BLaER1 treated with 17β-estradiol and CSF1 and Interleukin-3, amounts not matched to agents 10 nM and 100 nM (cell line): ENCODE measurements around the gene SLC25A23.

ENCODE experiments used
- H3K27ac ChIP-seq, 11 experiments: shearing (Covaris generic); formaldehyde crosslinking; 2 replicates each; pipeline ENCODE4 v1.8.1; 2022
- H3K27me3 ChIP-seq, 11 experiments: shearing (Covaris generic); formaldehyde crosslinking; 2 replicates each; pipeline ENCODE4 v1.8.1; 2022
- H3K36me3 ChIP-seq, 11 experiments: shearing (Covaris generic); formaldehyde crosslinking; 2 replicates each; pipeline ENCODE4 v1.8.1; 2022
- H3K4me1 ChIP-seq, 10 experiments: shearing (Covaris generic); formaldehyde crosslinking; 2 replicates each; pipeline ENCODE4 v1.8.1; 2022
- H3K4me2 ChIP-seq, 11 experiments: shearing (Covaris generic); formaldehyde crosslinking; 2 replicates each; pipeline ENCODE4 v1.8.1; 2022
- H3K4me3 ChIP-seq, 10 experiments: shearing (Covaris generic); formaldehyde crosslinking; 2 replicates each; pipeline ENCODE4 v1.8.1; 2022
- H3K9ac ChIP-seq, 11 experiments: shearing (Covaris generic); formaldehyde crosslinking; 2 replicates each; pipeline ENCODE4 v1.8.1; 2022
- H3K9me3 ChIP-seq, 11 experiments: shearing (Covaris generic); formaldehyde crosslinking; replicated peaks in 1 of 11; 2 replicates each; pipeline ENCODE4 v1.8.1; 2022
- H4K20me1 ChIP-seq, 11 experiments: shearing (Covaris generic); formaldehyde crosslinking; 2 replicates each; pipeline ENCODE4 v1.8.1; 2022
- Cebpa-rat ChIP-seq, 11 experiments: shearing (Covaris generic); IDR thresholded peaks; 2 replicates each; pipeline ENCODE4 v1.8.1; 2022

Gene SLC25A23

DNA sequence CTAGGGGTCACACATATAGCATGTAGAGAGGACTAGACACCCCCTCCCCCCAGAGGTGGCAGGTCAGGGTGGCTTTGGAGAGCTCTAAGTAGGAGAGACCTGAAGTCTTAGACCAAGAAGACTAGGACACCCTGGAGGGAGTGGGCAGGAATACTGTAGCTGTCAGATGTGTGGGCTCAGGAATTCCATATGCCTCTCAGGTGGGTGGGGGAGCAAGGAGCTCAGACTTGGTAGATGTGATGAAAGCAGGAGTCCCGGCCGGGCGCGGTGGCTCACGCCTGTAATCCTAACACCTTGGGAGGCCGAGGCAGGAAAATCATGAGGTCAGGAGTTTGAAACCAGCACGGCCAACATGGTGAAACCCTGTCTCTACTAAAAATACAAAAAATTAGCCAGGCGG lies 6.1 kb upstream of the SLC25A23 start:
- Histone ChIP-seq H4K20me1 (0 out of 22 replicates have a peak, but pooled peaks cover 0 to 12% (median 0%) of the 10 kb centered on the region in 11 experiments), H3K27me3 (no peaks in the 10 kb centered on the region), H3K4me1 (peaks cover 0 to 11% (median 2%) of the 10 kb centered on the region in 10 experiments; a peak in 9 of 20 replicates), H3K4me3 (no peak overlapping the region), H3K27ac (no peak overlapping the region), H3K9me3 (no peaks in the 10 kb centered on the region), H3K9ac (no peak overlapping the region), H3K4me2 (no peak overlapping the region), H3K36me3 (peaks cover 0 to 32% (median 4%) of the 10 kb centered on the region in 11 experiments; a peak in 8 of 22 replicates)
- no peak for TF ChIP-seq Cebpa-rat (IDR thresholded peaks at IDR 0.05)

DNA sequence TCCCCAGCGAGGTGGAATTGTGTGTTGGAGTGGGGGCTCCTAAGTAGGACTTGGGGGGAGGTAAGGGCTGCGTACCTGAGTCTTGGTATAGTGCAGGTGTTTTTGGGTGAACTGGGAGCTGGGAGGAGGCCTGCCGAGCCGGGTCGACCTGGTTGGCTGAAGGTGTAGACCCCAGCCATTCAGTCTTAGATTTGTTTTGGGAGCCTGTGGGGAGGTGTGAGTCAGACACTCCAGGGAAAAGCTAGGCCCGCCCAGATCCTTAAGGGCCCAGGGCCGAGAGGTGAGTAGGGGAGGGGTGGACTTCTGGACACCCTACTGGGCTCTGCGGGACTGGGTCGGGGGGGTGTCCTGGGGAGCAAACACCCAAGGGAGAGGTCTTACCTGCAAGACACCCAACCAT lies 5.4 kb upstream of the SLC25A23 start:
- Histone ChIP-seq H3K4me2 (no peak overlapping the region), H3K36me3 (peaks cover 0 to 26% (median 4%) of the 10 kb centered on the region in 11 experiments; a peak in 7 of 22 replicates), H3K4me1 (peaks cover 0 to 13% (median 4%) of the 10 kb centered on the region in 10 experiments; a peak in 9 of 20 replicates), H3K27me3 (no peaks in the 10 kb centered on the region), H4K20me1 (0 out of 22 replicates have a peak, but pooled peaks cover 0 to 12% (median 0%) of the 10 kb centered on the region in 11 experiments), H3K9ac (no peak overlapping the region), H3K27ac (no peak overlapping the region), H3K4me3 (no peak overlapping the region), H3K9me3 (no peaks in the 10 kb centered on the region)
- no peak for TF ChIP-seq Cebpa-rat (IDR thresholded peaks at IDR 0.05)

DNA sequence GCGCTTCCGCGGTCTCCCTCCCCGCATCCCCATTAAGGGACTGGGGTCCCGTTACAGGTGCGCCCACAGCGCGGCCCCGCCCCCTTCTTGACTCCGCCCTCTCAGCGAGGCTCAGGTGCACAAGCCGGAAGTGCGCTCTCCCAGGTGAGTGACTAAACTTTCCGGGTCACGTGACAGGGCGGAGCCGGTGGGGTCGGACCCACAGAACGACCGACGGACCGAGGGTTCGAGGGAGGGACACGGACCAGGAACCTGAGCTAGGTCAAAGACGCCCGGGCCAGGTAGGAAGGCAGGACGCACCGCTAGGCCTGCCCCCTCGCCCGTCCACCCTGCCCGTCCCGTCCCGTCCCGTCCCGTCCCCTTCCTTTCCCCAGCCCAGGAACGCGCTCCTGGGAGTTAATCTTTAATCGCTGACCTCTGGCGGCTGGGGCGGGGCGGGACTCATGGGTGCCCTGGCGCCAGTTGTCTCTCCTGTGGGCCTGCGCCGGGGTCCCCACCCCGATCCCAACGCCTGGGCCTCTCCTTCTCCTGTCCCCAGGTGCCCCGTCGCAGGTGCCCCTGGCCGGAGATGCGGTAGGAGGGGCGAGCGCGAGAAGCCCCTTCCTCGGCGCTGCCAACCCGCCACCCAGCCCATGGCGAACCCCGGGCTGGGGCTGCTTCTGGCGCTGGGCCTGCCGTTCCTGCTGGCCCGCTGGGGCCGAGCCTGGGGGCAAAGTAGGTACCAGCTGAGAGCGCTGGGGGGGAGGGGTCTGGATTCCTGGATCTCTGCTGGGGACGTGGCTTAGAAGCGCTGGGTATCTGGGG lies 4.7 kb upstream of the SLC25A23 start, which contains the start of gene CRB3:
CRB3 (plus strand) TSS at position 202 of the 804 bp plus-strand sequence; CDS start at position 633, 431 bp downstream.
- H3K4me3 ChIP-seq: no peak within 1 kb of the TSS
- H3K4me1 ChIP-seq: peaks cover 0 to 13% (median 4%) of the 10 kb centered on the region in 10 experiments; a peak in 10 of 20 replicates
- H3K4me2 ChIP-seq: no peak within 1 kb of the TSS
- TF ChIP-seq Cebpa-rat (IDR thresholded peaks at IDR 0.05): no peak
- H4K20me1 ChIP-seq: 0 out of 22 replicates have a peak, but pooled peaks cover 0 to 12% (median 0%) of the 10 kb centered on the region in 11 experiments
- no peak within 1 kb of the TSS for H3K9ac ChIP-seq
- H3K27ac ChIP-seq: no peak within 1 kb of the TSS
- H3K27me3 ChIP-seq: no peaks in the 10 kb centered on the region
- no peaks in the 10 kb centered on the region for H3K9me3 ChIP-seq
- peaks cover 0 to 21% (median 4%) of the 10 kb centered on the region in 11 experiments; a peak in 7 of 22 replicates for H3K36me3 ChIP-seq

DNA sequence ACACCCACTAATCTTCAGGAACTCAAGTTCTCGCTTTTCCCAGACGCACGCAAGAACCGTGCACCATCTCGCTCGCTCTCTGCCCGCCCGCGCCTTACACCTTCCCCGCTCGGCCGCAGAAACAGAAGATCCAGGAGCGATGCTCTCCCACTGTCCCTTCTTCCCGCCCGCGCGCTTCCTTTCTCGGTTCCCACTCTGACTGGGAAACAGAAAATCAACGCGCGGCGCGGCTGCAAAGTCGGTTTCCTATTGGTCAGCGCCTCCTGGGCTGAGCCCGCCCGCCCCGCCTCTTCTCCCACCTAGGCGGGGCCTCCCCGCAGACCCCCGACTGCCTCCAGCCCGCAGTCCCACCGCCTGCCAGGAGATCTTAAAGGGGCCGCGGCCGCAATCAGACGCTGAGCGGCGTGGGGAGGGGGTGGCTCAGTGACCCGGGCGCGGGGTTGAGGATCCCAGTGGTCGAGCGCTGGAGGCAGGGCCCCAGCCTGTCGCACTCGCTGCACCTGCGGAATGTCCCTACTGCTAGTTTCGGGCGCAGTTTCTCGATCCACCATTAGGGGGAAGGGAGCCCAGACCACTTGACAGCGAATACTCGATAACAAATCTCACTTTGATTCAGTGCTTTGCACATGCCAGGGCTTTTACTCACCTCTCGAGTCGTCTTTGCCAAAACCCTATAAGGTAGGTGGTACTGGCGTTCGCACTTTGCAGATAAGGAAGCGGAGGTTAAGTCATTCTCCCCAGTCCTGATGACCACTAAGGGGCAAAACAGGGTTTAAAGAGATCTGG lies 700 bp upstream of the SLC25A23 start:
- Histone ChIP-seq H3K36me3 (peaks cover 10 to 25% (median 16%) of the 10 kb centered on the region in 11 experiments), H3K4me3 (peak overlapping the region; percentile 73 to 92 (median 82)), H3K27me3 (no peaks in the 10 kb centered on the region; a peak in 1 of 22 replicates), H3K9me3 (peaks cover under 1 to 12% (median 10%) of the 10 kb centered on the region in 11 experiments; a peak in 16 of 22 replicates), H3K4me2 (peak overlapping the region; percentile 88 to 99 (median 96)), H3K27ac (peak overlapping the region in 9 of 11 experiments; percentile 56 to 79 (median 70); a peak in 18 of 22 replicates), H4K20me1 (peaks cover 0 to 4% (median 0%) of the 10 kb centered on the region in 11 experiments; a peak in 1 of 22 replicates), H3K4me1 (peaks cover 15 to 27% (median 26%) of the 10 kb centered on the region in 10 experiments), H3K9ac (peak overlapping the region; percentile 73 to 86 (median 82))
- no peak for TF ChIP-seq Cebpa-rat (IDR thresholded peaks at IDR 0.05)

DNA sequence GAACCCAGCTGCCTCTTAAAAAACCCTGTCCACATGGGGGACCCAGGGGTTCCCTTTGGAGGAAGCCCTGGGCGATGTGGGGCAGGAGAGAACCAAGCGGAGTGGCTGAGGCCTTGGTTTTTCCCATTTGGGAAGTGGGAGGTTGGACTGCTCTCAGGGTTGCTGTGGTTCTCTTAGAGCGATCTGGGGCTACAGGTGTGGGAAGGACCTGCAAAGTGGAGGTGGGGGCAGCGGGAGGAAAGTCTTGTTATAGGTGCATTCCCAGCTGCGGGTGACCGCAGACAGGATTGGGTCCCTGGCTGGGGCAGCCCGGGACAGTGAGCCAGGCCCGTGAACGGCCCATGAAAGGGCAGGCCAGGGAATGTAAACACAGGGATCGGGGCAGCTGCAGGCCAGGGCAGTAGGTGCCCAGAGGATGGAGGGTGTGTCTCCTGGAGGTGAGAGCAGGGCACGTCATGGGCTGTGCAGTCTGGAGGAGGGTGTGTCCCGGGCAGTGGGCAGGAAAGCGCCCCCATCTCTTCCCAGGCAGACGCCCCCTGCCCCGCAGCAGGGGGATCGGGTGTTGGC lies 814 bp downstream of the SLC25A23 start:
- Histone ChIP-seq H3K4me3 (peak overlapping the region; percentile 73 to 92 (median 82)), H3K27ac (peak overlapping the region in 10 of 11 experiments; percentile 56 to 79 (median 66); a peak in 20 of 22 replicates), H3K4me1 (peaks cover 15 to 27% (median 26%) of the 10 kb centered on the region in 10 experiments), H3K36me3 (peaks cover 25 to 40% (median 32%) of the 10 kb centered on the region in 11 experiments), H3K27me3 (no peaks in the 10 kb centered on the region; a peak in 1 of 22 replicates), H3K9ac (peak overlapping the region; percentile 73 to 86 (median 82)), H4K20me1 (peaks cover 0 to 4% (median 0%) of the 10 kb centered on the region in 11 experiments; a peak in 1 of 22 replicates), H3K4me2 (peak overlapping the region; percentile 88 to 99 (median 96)), H3K9me3 (peaks cover 15 to 27% (median 25%) of the 10 kb centered on the region in 11 experiments)
- TF ChIP-seq Cebpa-rat (IDR thresholded peaks at IDR 0.05): no peak

DNA sequence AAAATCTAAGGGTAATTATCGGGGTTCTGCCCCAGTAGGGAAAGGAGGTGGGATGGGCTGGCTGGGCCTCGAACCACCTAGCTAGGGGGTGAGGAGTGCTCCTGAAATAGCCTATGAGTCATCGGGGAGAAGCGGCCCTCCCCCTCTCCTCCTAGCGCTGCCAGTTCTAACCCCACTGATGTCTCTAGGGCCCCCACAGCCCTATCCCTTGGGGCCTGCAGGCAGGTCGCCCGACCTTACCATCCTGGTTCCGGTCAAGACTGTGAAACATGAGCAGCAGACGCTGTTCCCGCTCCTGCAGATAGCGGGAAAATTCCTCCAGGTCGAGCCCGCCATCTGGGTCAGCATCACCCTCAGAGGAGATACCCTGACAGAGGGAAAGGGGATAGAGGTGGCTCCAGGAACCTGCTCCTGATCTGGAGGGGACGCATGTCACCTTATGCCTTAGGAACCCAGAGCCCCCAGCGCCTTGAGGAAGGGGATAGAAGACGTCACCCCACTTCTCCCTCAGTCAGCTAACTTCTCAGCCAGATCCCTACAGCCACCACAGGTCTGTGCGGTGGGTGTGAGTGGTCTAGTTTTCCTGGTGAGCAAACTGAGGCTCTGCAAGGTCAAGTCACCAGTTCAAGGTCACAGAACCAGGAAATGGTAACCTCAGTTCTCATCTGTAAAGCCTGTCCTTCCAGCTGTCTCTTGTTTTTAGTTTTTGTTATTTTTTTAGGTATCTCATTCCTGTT lies 1.5 kb downstream of the SLC25A23 start:
- Histone ChIP-seq H3K9me3 (peaks cover 18 to 30% (median 28%) of the 10 kb centered on the region in 11 experiments), H3K9ac (peak overlapping the region; percentile 73 to 86 (median 82); a peak in 21 of 22 replicates), H3K4me3 (peak overlapping the region; percentile 73 to 92 (median 82); a peak in 19 of 20 replicates), H3K4me1 (peaks cover 15 to 27% (median 26%) of the 10 kb centered on the region in 10 experiments), H4K20me1 (peaks cover 0 to 4% (median 0%) of the 10 kb centered on the region in 11 experiments; a peak in 1 of 22 replicates), H3K27ac (peak overlapping the region in 10 of 11 experiments; percentile 27 to 79 (median 66); a peak in 19 of 22 replicates), H3K27me3 (no peaks in the 10 kb centered on the region; a peak in 1 of 22 replicates), H3K4me2 (peak overlapping the region; percentile 88 to 99 (median 96)), H3K36me3 (peaks cover 32 to 46% (median 38%) of the 10 kb centered on the region in 11 experiments)
- no peak for TF ChIP-seq Cebpa-rat (IDR thresholded peaks at IDR 0.05)

DNA sequence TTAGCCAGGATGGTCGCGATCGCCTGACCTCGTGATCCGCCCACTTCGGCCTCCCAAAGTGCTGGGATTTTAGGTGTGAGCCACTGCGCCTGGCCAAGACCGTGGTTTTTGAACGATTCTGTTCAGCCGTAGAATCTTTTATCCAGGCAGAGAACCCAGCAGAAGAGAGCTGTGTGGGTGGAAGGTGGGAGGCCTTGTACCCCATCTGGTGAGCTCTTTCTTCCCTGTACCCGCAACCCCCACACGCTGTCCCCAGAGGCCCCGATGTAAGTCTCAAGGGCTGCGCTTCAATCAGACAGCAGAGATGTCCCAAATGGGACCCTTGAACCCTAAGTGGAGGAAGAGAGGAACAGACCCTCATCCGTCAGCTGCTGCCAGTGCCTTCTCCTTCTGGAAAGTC lies 3.7 kb downstream of the SLC25A23 start:
- Histone ChIP-seq H4K20me1 (peaks cover 0 to 4% (median 0%) of the 10 kb centered on the region in 11 experiments; a peak in 1 of 22 replicates), H3K27ac (no peak overlapping the region), H3K4me1 (peaks cover 15 to 27% (median 26%) of the 10 kb centered on the region in 10 experiments), H3K9me3 (peaks cover 18 to 30% (median 28%) of the 10 kb centered on the region in 11 experiments), H3K27me3 (no peaks in the 10 kb centered on the region; a peak in 1 of 22 replicates), H3K9ac (no peak overlapping the region), H3K36me3 (peaks cover 44 to 68% (median 54%) of the 10 kb centered on the region in 11 experiments), H3K4me2 (no peak overlapping the region), H3K4me3 (no peak overlapping the region)
- no peak for TF ChIP-seq Cebpa-rat (IDR thresholded peaks at IDR 0.05)
